ENCODE results near the gene SND1.

SND1 gene

DNA sequence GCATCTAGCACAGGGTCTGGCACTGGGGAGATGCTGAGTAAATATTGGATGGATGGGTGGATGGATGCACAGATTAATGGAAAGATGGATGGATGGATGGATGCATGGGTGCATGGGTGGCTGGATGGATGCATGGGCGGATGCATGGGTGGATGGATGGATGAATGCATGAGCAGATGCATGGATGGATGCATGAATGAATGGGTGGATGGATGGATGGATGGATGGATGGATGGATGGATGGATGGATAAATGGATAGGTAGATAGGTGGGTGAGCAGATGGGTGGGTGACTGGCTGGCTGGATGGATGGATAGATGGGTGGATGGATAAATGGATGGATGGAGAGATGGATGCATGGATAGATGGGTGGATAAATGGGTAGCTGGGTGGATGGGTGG lies 39.7 kb upstream of the SND1 start (continued):
- no peak for TF ChIP-seq ZFP30 (CRISPR knock-in tag; IDR thresholded peaks at IDR 0.05)
- TF ChIP-seq SNAI2 (CRISPR knock-in tag; IDR thresholded peaks at IDR 0.05) = no peak
- TF ChIP-seq ARNTL (CRISPR knock-in tag; IDR thresholded peaks at IDR 0.05; ENCODE audit: borderline replicate concordance, low read depth) = no peak
- no peak for TF ChIP-seq RARB (CRISPR knock-in tag; IDR thresholded peaks at IDR 0.05)
- TF ChIP-seq ESRRG (CRISPR knock-in tag; IDR thresholded peaks at IDR 0.05) = no peak

DNA sequence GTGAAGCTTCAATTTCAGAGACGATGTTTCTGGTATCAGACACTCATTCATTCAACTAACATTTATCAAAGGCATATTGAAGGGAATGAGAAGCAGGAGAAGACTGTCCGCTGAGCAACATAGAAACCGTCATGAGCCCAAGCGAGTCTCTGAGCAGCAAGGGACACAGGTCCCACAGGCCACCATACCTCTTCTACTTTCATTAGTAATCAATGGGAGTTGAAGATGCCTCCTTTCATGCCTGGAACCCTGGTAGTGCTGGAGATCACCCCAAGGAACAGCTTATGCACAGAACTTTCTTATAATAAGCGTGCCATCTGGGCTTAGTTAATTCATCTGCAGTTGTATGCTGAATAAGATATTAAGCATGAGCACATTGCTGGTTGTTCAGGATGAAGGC lies 35.3 kb upstream of the SND1 start:
- TF ChIP-seq ZFP30 (CRISPR knock-in tag; IDR thresholded peaks at IDR 0.05) = no peak
- TF ChIP-seq, protein P1, sequence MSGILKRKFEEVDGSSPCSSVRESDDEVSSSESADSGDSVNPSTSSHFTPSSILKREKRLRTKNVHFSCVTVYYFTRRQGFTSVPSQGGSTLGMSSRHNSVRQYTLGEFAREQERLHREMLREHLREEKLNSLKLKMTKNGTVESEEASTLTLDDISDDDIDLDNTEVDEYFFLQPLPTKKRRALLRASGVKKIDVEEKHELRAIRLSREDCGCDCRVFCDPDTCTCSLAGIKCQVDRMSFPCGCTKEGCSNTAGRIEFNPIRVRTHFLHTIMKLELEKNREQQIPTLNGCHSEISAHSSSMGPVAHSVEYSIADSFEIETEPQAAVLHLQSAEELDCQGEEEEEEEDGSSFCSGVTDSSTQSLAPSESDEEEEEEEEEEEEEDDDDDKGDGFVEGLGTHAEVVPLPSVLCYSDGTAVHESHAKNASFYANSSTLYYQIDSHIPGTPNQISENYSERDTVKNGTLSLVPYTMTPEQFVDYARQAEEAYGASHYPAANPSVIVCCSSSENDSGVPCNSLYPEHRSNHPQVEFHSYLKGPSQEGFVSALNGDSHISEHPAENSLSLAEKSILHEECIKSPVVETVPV (CRISPR knock-in tag; IDR thresholded peaks at IDR 0.05) = no peak
- no peak for TF ChIP-seq SNAI2 (CRISPR knock-in tag; IDR thresholded peaks at IDR 0.05)
- no peak for TF ChIP-seq BACH2 (CRISPR knock-in tag; IDR thresholded peaks at IDR 0.05; ENCODE audit: borderline replicate concordance)
- no peak for TF ChIP-seq ZNF565 (CRISPR knock-in tag; conservative IDR thresholded peaks at IDR 0.05; ENCODE audit: low read depth)
- no peak for TF ChIP-seq ARNTL (CRISPR knock-in tag; IDR thresholded peaks at IDR 0.05; ENCODE audit: borderline replicate concordance, low read depth)
- TF ChIP-seq RARB (CRISPR knock-in tag; IDR thresholded peaks at IDR 0.05) = no peak
- no peak for TF ChIP-seq POU6F1 (CRISPR knock-in tag; IDR thresholded peaks at IDR 0.05; ENCODE audit: borderline replicate concordance, low read depth)
- TF ChIP-seq ESRRG (CRISPR knock-in tag; IDR thresholded peaks at IDR 0.05) = no peak
- no peak for TF ChIP-seq GLIS3 (CRISPR knock-in tag; IDR thresholded peaks at IDR 0.05)
- no peak for TF ChIP-seq TOX (CRISPR knock-in tag; IDR thresholded peaks at IDR 0.05; ENCODE audit: borderline replicate concordance)
- TF ChIP-seq OSR1 (CRISPR knock-in tag; IDR thresholded peaks at IDR 0.05) = no peak
- ATAC-seq = no peak

DNA sequence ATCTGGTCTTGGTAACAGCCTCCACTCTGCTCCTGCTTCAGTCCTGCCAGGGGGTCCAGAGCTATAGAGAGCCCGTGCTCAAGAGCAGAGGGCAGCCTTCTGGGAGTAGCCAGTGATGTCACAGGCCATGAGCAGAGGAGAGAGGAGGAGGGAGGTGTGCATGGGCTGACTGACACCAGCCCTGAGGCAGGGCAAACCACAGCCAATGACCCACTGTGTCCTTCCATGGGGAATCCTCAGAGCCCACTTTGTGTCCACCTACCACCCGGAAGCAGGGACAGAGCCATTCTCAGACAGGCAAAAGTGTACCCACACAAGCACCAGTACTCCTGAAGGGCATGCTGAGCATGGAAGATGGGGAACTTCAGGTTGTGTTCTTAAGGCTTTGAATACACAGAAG lies 34.0 kb upstream of the SND1 start, which contains the start of gene PAX4:
Gene PAX4, minus strand, starts transcription at position 101 of the 400 bp plus-strand sequence. CDS start 2,214 bp downstream, outside the sequence.
- ATAC-seq = no peak
- TF ChIP-seq PPARA (CRISPR knock-in tag; IDR thresholded peaks at IDR 0.05; ENCODE audit: borderline replicate concordance) (no peak), ESRRG (CRISPR knock-in tag; IDR thresholded peaks at IDR 0.05) (no peak), ARNTL (CRISPR knock-in tag; IDR thresholded peaks at IDR 0.05; ENCODE audit: borderline replicate concordance, low read depth) (no peak), ISL1 (CRISPR knock-in tag; IDR thresholded peaks at IDR 0.05) (no peak), ZNF8 (CRISPR knock-in tag; IDR thresholded peaks at IDR 0.05) (no peak), TCF4 (CRISPR knock-in tag; IDR thresholded peaks at IDR 0.05; ENCODE audit: borderline replicate concordance) (no peak), POU6F1 (CRISPR knock-in tag; IDR thresholded peaks at IDR 0.05; ENCODE audit: borderline replicate concordance, low read depth) (no peak), BACH2 (CRISPR knock-in tag; IDR thresholded peaks at IDR 0.05; ENCODE audit: borderline replicate concordance) (no peak), GLIS3 (CRISPR knock-in tag; IDR thresholded peaks at IDR 0.05) (no peak), ZNF70 (CRISPR knock-in tag; IDR thresholded peaks at IDR 0.05) (no peak), TOX (CRISPR knock-in tag; IDR thresholded peaks at IDR 0.05; ENCODE audit: borderline replicate concordance) (no peak), SNAI2 (CRISPR knock-in tag; IDR thresholded peaks at IDR 0.05) (no peak)
- TF ChIP-seq, protein P2, sequence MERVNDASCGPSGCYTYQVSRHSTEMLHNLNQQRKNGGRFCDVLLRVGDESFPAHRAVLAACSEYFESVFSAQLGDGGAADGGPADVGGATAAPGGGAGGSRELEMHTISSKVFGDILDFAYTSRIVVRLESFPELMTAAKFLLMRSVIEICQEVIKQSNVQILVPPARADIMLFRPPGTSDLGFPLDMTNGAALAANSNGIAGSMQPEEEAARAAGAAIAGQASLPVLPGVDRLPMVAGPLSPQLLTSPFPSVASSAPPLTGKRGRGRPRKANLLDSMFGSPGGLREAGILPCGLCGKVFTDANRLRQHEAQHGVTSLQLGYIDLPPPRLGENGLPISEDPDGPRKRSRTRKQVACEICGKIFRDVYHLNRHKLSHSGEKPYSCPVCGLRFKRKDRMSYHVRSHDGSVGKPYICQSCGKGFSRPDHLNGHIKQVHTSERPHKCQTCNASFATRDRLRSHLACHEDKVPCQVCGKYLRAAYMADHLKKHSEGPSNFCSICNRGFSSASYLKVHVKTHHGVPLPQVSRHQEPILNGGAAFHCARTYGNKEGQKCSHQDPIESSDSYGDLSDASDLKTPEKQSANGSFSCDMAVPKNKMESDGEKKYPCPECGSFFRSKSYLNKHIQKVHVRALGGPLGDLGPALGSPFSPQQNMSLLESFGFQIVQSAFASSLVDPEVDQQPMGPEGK (CRISPR knock-in tag; IDR thresholded peaks at IDR 0.05; ENCODE audit: borderline replicate concordance) = no peak
- TF ChIP-seq, protein P1 (CRISPR knock-in tag; IDR thresholded peaks at IDR 0.05) = no peak

DNA sequence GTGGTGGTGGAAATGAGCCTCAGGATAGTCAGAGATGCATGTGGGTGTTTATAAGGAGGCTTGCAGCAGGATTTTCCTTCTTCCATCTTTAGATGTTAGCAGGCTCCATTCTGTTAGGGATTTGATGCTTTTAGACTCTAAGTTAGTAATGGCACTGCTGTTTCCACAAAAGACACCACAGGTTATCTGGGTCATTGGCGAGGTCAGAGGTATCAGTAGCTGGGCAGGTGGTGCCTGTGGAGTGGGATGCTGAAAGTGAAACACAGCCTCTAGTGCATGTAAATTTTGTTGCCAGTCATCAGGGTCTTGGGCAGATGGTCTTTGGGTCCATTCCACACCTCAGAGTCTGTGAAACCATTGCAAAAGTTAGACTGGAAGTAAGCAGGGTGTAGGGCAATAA lies 33.2 kb upstream of the SND1 start:
- TF ChIP-seq, protein P1 (CRISPR knock-in tag; IDR thresholded peaks at IDR 0.05) = no peak
- TF ChIP-seq TOX (CRISPR knock-in tag; IDR thresholded peaks at IDR 0.05; ENCODE audit: borderline replicate concordance) (no peak), ZFP30 (CRISPR knock-in tag; IDR thresholded peaks at IDR 0.05) (no peak), CSDC2 (CRISPR knock-in tag; IDR thresholded peaks at IDR 0.05) (no peak), RARB (CRISPR knock-in tag; IDR thresholded peaks at IDR 0.05) (no peak), ZNF70 (CRISPR knock-in tag; IDR thresholded peaks at IDR 0.05) (no peak), ARNTL (CRISPR knock-in tag; IDR thresholded peaks at IDR 0.05; ENCODE audit: borderline replicate concordance, low read depth) (no peak), ZC3H10 (CRISPR knock-in tag; IDR thresholded peaks at IDR 0.05) (no peak), ZNF8 (CRISPR knock-in tag; IDR thresholded peaks at IDR 0.05) (no peak), ESRRG (CRISPR knock-in tag; IDR thresholded peaks at IDR 0.05) (no peak), BACH2 (CRISPR knock-in tag; IDR thresholded peaks at IDR 0.05; ENCODE audit: borderline replicate concordance) (no peak), PPARA (CRISPR knock-in tag; IDR thresholded peaks at IDR 0.05; ENCODE audit: borderline replicate concordance) (no peak), ISL1 (CRISPR knock-in tag; IDR thresholded peaks at IDR 0.05) (no peak), OSR1 (CRISPR knock-in tag; IDR thresholded peaks at IDR 0.05) (no peak), SNAI2 (CRISPR knock-in tag; IDR thresholded peaks at IDR 0.05) (no peak), ZNF565 (CRISPR knock-in tag; conservative IDR thresholded peaks at IDR 0.05; ENCODE audit: low read depth) (no peak), GLIS3 (CRISPR knock-in tag; IDR thresholded peaks at IDR 0.05) (no peak)
- TF ChIP-seq, protein P2 (CRISPR knock-in tag; IDR thresholded peaks at IDR 0.05; ENCODE audit: borderline replicate concordance) = no peak
- no peak for ATAC-seq
